Naive B cell (primary cell): Measurements from ENCODE around the gene CHST10. TPM values are rescaled to one million over a fixed set of nuclear protein-coding genes. Genes with fewer than 3 reads are reported as not detected.
"Not testable (repeated sequence)": the region's sequence is repeated elsewhere in the genome, so short reads cannot be mapped to it uniquely, and the experiment has no call there.

Experiments used
- ATAC-seq, 2 donors: fragments of 150-1000 bp; cut with Tn5 transposase; 2 replicates each; pipeline ENCODE4 v1.10.0; 2021; ENCODE audit warnings: low read depth in 2 of 2, mild to moderate bottlenecking in 2 of 2, moderate library complexity in 2 of 2
- DNase-seq: peaks from one replicate; pipeline ENCODE4 v3.0.0; 2022
- H3K27ac Mint-ChIP-seq, 6 donors: one replicate each; pipeline ENCODE4 v1.8.0; 2020 to 2022; ENCODE audit warnings: mild to moderate bottlenecking in 6 of 6, mixed read lengths in 6 of 6, moderate library complexity in 5 of 6, inconsistent platforms in 2 of 6
- H3K27me3 Mint-ChIP-seq, 3 donors: one replicate each; pipeline ENCODE4 v1.8.0; 2021 to 2022; ENCODE audit warnings: mixed read lengths in 3 of 3, mild to moderate bottlenecking in 1 of 3
- H3K36me3 Mint-ChIP-seq, 2 donors: one replicate each; pipeline ENCODE4 v1.8.0; 2020 to 2022; ENCODE audit warnings: mixed read lengths in 2 of 2, inconsistent platforms in 1 of 2, mild to moderate bottlenecking in 1 of 2
- H3K4me1 Mint-ChIP-seq, 3 donors: one replicate each; pipeline ENCODE4 v1.8.0; 2020 to 2022; ENCODE audit warnings: mixed read lengths in 3 of 3, inconsistent platforms in 1 of 3, mild to moderate bottlenecking in 1 of 3, moderate library complexity in 1 of 3
- H3K4me3 Mint-ChIP-seq, 8 donors: one replicate each; pipeline ENCODE4 v1.8.0; 2020 to 2022; ENCODE audit warnings: mild to moderate bottlenecking in 8 of 8, mixed read lengths in 8 of 8, moderate library complexity in 8 of 8, inconsistent platforms in 2 of 8
- H3K9me3 Mint-ChIP-seq, 7 donors: one replicate each; pipeline ENCODE4 v1.8.0; 2020 to 2022; ENCODE audit warnings: mixed read lengths in 7 of 7, mild to moderate bottlenecking in 5 of 7, inconsistent platforms in 2 of 7, moderate library complexity in 1 of 7
- polyA plus RNA-seq, 6 donors: library from polyadenylated mRNA; unstranded; fragments of 300-500 nt; fragmentation: Illumina TruSeq; gene quantifications; one replicate each; pipeline ENCODE4 v1.2.3, GENCODE V29; 2021; ENCODE audit warnings: low read depth in 6 of 6

CHST10 gene, protein sequence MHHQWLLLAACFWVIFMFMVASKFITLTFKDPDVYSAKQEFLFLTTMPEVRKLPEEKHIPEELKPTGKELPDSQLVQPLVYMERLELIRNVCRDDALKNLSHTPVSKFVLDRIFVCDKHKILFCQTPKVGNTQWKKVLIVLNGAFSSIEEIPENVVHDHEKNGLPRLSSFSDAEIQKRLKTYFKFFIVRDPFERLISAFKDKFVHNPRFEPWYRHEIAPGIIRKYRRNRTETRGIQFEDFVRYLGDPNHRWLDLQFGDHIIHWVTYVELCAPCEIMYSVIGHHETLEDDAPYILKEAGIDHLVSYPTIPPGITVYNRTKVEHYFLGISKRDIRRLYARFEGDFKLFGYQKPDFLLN
- 1 to 10 TPM; 3.9 to 9.5 (median 5.8) TPM for polyA plus RNA-seq

DNA sequence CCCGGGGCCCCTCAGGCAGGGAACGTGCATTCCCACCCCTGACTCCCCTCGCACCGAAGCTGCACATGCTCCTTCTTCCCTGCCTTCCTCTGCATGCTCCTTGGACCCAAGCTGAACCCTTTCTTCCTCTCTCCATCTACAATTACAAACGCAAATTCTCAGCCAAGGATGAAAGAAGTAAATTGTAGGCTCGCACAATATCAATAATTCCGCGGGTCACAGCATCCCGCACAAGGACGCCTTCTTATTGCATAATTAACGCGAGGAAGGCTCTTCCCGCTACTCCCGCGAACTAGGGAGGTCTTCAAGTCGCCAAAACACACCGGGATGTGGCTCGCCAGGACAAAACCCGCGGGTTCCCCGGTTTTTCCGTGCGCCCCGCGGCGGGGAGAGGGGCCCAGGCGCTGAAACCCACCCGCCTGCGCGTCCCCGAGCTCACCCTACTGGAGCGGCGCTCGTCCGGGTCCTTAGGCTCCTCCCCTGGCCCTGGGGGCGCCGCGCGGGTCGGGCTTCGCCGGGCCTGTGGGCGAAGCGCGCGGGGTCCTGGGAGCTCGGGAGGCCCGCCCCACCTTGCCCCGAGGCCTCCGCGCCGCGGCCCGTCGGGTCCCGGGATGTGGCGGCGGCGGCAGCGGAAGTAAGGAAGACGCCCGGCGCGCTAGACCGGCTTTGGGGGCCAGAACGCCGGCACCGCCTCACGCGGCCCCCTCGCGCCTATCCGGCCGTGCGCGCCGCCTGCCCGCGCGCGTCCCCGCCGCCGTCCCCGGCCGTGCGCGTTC lies at the start of gene CHST10:
Gene CHST10 (minus strand): TSS at position 734 of the 776 bp plus-strand sequence. CDS start 10,993 bp downstream, outside the sequence.
- Mint-ChIP-seq H3K27me3 (no peaks in the 10 kb centered on the region), H3K27ac (peak within 1 kb of the TSS in 3 of 6 donors; percentile 86 to 92 (median 88)), H3K9me3 (no peaks in the 10 kb centered on the region), H3K36me3 (no peaks in the 10 kb centered on the region), H3K4me1 (peaks cover 10 to 12% (median 12%) of the 10 kb centered on the region in 3 donors), H3K4me3 (peak within 1 kb of the TSS; percentile 87 to 96 (median 93))
- peak; percentile 92 for ATAC-seq
- DNase-seq: peak; percentile 63

DNA sequence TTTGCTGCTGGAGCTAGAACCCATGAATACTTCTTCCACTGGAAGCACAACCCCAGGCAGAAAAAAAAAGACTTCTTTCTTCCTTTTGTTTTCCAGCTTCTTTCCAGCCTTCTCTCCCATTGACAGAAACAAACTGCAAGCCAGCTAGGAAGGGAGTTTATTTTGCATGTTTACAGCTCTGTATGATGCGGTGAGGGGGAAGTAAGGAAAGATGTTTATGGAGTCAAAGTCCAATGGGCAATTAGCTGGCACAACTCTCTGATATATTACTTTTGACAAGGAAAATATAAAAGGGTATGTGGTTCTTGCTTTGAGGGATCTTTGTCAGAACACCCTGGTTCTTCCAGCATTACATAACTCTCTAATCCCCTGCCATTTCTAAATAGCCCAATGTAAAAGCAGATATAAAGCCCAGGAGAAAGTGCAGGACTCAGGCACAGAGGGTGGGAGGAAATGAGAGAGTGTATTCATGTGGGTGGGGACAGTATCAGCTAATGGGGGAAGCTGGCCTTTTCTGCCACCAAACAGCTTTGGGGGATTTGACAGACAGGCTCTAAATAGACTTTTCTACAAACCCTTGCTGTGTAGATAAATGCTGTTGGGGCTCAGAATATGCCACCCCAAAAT lies 43.5 kb upstream of the CHST10 start:
- Mint-ChIP-seq H3K4me3 (no peak overlapping the region), H3K4me1 (no peaks in the 10 kb centered on the region), H3K27me3 (peaks cover 17 to 37% (median 26%) of the 10 kb centered on the region in 3 donors), H3K27ac (no peak overlapping the region), H3K36me3 (peaks cover 0 to 4% of the 10 kb centered on the region in 2 donors), H3K9me3 (peaks cover 0 to 43% (median 24%) of the 10 kb centered on the region in 7 donors)
- ATAC-seq (no peak), DNase-seq (no peak)

GRCh38 chr2:100456357-100456756 lies 38.9 kb upstream of the CHST10 start:
- H3K4me1 Mint-ChIP-seq, ATAC-seq: not testable (repeated sequence)
- peaks cover 0 to 57% (median 30%) of the 10 kb centered on the region in 7 donors for H3K9me3 Mint-ChIP-seq

GRCh38 chr2:100453853-100454252 lies 36.4 kb upstream of the CHST10 start:
- H3K27ac Mint-ChIP-seq: peak overlapping the region in 2 of 6 donors; percentile 49 to 84
- no peaks in the 10 kb centered on the region for H3K36me3 Mint-ChIP-seq
- ATAC-seq: no peak
- peaks cover 4 to 9% (median 8%) of the 10 kb centered on the region in 3 donors for H3K27me3 Mint-ChIP-seq
- peak overlapping the region in 2 of 8 donors; percentile 21 to 44 for H3K4me3 Mint-ChIP-seq
- DNase-seq: peak; percentile 3
- H3K4me1 Mint-ChIP-seq: no peaks in the 10 kb centered on the region
- H3K9me3 Mint-ChIP-seq: peaks cover 0 to 40% (median 17%) of the 10 kb centered on the region in 7 donors

More at GRCh38 chr2:100456357-100456756, 38.9 kb upstream of the CHST10 start:
- H3K4me3 Mint-ChIP-seq, H3K27ac Mint-ChIP-seq, H3K36me3 Mint-ChIP-seq, DNase-seq: not testable (repeated sequence)
- peaks cover 12 to 26% (median 18%) of the 10 kb centered on the region in 3 donors for H3K27me3 Mint-ChIP-seq

- no peaks in the 10 kb centered on the region for H3K4me1 Mint-ChIP-seq
Measured at GRCh38 chr2:100451734-100452133, 34.3 kb upstream of the CHST10 start.

DNA sequence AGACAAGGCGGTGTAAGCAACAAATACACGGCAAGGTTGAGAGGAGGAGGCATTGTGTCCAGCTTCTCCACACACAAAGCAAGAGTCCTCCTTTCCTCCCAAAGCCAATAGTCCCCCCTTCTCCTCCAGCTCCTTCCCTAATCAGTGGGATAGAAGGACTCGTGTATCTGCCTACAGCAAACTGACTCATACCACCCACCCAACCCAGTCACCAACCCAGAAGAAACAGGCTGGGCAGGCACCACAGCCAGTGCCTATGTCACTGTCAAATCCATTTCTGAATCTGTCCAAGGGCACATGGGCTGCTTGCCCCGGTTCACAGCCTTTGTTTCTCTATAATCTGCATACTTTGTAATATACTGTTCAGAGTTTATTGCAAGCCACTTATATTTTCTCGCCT lies 33.6 kb upstream of the CHST10 start:
- H3K9me3 Mint-ChIP-seq: peaks cover 0 to 15% (median 5%) of the 10 kb centered on the region in 7 donors
- no peak overlapping the region for H3K4me3 Mint-ChIP-seq
- H3K4me1 Mint-ChIP-seq: no peaks in the 10 kb centered on the region
- no peaks in the 10 kb centered on the region for H3K36me3 Mint-ChIP-seq
- no peak overlapping the region for H3K27ac Mint-ChIP-seq
- DNase-seq (no peak), ATAC-seq (no peak)
- peaks cover 4 to 9% (median 8%) of the 10 kb centered on the region in 3 donors for H3K27me3 Mint-ChIP-seq

More at GRCh38 chr2:100451734-100452133, 34.3 kb upstream of the CHST10 start:
- Mint-ChIP-seq H3K27me3 (peaks cover 4 to 9% (median 8%) of the 10 kb centered on the region in 3 donors), H3K27ac (no peak overlapping the region), H3K4me3 (no peak overlapping the region), H3K36me3 (no peaks in the 10 kb centered on the region), H3K9me3 (peaks cover 0 to 21% (median 7%) of the 10 kb centered on the region in 7 donors)
- DNase-seq: no peak
- ATAC-seq: no peak

GRCh38 chr2:100446696-100447095 lies 29.2 kb upstream of the CHST10 start:
- peaks cover 0 to 8% (median 6%) of the 10 kb centered on the region in 7 donors for H3K9me3 Mint-ChIP-seq

GRCh38 chr2:100437751-100438150 lies 20.3 kb upstream of the CHST10 start:
- H3K4me3 Mint-ChIP-seq: no peak overlapping the region
- peaks cover 0 to 2% (median 0%) of the 10 kb centered on the region in 7 donors for H3K9me3 Mint-ChIP-seq
- ATAC-seq (no peak), DNase-seq (no peak)
- H3K4me1 Mint-ChIP-seq: no peaks in the 10 kb centered on the region
- H3K27ac Mint-ChIP-seq: no peak overlapping the region
- H3K36me3 Mint-ChIP-seq: no peaks in the 10 kb centered on the region
- H3K27me3 Mint-ChIP-seq: peaks cover 30 to 51% (median 47%) of the 10 kb centered on the region in 3 donors

More at GRCh38 chr2:100446696-100447095, 29.2 kb upstream of the CHST10 start:
- Mint-ChIP-seq H3K27me3 (peaks cover 0 to 14% (median 5%) of the 10 kb centered on the region in 3 donors), H3K4me3 (no peak overlapping the region), H3K36me3 (no peaks in the 10 kb centered on the region), H3K4me1 (no peaks in the 10 kb centered on the region), H3K27ac (no peak overlapping the region)
- DNase-seq (no peak), ATAC-seq (no peak)

DNA sequence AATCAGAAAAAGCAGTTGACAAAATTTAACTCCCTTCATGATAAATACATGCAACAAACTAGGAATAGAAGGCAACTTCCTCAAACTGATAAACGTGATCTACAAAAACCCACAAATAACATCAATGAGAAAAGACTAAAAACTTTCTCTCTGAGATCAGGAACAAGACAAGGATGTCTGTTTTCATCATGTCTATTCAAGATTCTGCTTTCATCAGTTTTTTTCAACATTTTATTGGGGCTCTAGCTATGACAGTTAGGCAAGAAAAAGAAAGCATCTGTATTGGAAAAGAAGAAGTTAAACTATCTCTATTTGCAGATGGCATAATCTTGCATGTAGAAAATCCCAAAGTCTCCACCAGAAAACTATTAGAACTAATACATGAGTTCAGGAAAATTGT lies 12.3 kb upstream of the CHST10 start:
- H3K4me1 Mint-ChIP-seq: peaks cover 0 to 5% (median 2%) of the 10 kb centered on the region in 3 donors
- H3K27ac Mint-ChIP-seq: no peak overlapping the region
- DNase-seq: no peak
- peaks cover 42 to 66% (median 44%) of the 10 kb centered on the region in 3 donors for H3K27me3 Mint-ChIP-seq
- peaks cover 0 to 11% (median 2%) of the 10 kb centered on the region in 7 donors for H3K9me3 Mint-ChIP-seq
- peaks cover 0 to 10% of the 10 kb centered on the region in 2 donors for H3K36me3 Mint-ChIP-seq
- no peak for ATAC-seq
- H3K4me3 Mint-ChIP-seq: no peak overlapping the region

DNA sequence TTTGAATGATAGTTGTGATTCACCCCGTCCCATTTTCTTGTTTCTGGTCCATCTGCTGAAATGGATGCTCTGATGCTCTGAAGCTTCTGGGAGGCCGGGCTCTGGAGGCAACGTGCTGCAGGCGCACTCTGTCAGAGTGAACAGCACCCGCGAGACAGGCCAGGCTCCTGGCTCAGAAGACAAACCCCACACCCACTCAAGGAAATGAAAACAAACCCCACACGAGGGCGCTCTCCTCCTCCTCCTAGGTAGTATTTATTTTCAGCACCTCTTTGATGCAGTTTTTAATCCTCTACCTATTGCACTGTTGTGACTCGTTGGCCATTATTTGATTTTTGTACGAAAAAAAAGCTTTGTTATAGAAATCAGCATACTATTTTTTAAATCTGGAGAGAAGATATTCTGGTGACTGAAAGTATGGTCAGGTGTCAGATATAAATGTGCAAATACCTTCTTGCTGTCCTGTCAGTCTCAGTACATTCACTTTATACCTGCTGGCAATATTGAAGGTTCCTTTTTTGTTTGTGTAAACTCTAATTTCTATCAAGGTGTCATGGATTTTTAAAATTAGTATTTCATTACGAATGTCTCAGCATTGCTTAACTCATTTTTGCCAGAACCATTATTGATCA lies 10.3 kb upstream of the CHST10 start:
- peak; percentile 41 for DNase-seq
- H3K27ac Mint-ChIP-seq: no peak overlapping the region
- H3K27me3 Mint-ChIP-seq: peaks cover 31 to 59% (median 41%) of the 10 kb centered on the region in 3 donors

DNA sequence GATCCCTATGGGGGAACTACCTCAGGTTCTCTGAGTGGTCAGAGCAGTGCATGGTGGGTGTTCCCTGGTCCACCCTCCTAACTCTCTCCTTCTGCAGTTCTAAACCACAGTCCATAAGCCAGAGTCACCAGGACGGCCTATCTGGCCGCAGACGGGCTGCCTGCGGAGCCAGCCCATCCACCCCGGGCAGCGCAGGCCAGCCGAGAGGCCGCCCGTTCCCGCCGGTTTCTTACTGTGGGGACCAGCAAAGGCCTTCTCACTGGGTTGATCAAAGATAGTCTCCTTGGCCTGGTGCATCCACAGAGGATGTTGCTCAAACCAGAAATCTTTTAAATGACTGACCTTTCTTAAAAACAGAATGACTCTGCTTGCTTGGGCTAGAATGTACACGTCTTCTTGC lies 9.6 kb upstream of the CHST10 start:
- Mint-ChIP-seq H3K27me3 (peaks cover 27 to 54% (median 35%) of the 10 kb centered on the region in 3 donors), H3K4me1 (peaks cover 0 to 5% (median 2%) of the 10 kb centered on the region in 3 donors), H3K4me3 (no peak overlapping the region), H3K27ac (no peak overlapping the region), H3K36me3 (peaks cover 0 to 10% of the 10 kb centered on the region in 2 donors), H3K9me3 (peaks cover 0 to 11% (median 2%) of the 10 kb centered on the region in 7 donors)
- DNase-seq (no peak), ATAC-seq (no peak)

More for the DNA sequence above, 10.3 kb upstream of the CHST10 start:
- Mint-ChIP-seq H3K4me3 (no peak overlapping the region), H3K4me1 (peaks cover 0 to 5% (median 2%) of the 10 kb centered on the region in 3 donors), H3K36me3 (peaks cover 0 to 10% of the 10 kb centered on the region in 2 donors), H3K9me3 (peaks cover 0 to 11% (median 2%) of the 10 kb centered on the region in 7 donors)
- ATAC-seq: peak; percentile 76

GRCh38 chr2:100426384-100426720 lies 8.9 kb upstream of the CHST10 start:
- Mint-ChIP-seq H3K27ac (no peak overlapping the region), H3K4me3 (no peak overlapping the region), H3K9me3 (peaks cover 0 to 11% (median 2%) of the 10 kb centered on the region in 7 donors), H3K27me3 (peaks cover 24 to 52% (median 35%) of the 10 kb centered on the region in 3 donors), H3K36me3 (peaks cover 0 to 10% of the 10 kb centered on the region in 2 donors), H3K4me1 (peaks cover 0 to 5% (median 2%) of the 10 kb centered on the region in 3 donors)
- DNase-seq (no peak), ATAC-seq (no peak)
